NCI-H1417 (cell line): ENCODE results near the gene CCDC74B.

Source experiments
- DNase-seq, 3 experiments: peaks; one replicate each; lab custom pipeline; 2025; lab: John Stamatoyannopoulos, UW

Gene CCDC74B

DNA sequence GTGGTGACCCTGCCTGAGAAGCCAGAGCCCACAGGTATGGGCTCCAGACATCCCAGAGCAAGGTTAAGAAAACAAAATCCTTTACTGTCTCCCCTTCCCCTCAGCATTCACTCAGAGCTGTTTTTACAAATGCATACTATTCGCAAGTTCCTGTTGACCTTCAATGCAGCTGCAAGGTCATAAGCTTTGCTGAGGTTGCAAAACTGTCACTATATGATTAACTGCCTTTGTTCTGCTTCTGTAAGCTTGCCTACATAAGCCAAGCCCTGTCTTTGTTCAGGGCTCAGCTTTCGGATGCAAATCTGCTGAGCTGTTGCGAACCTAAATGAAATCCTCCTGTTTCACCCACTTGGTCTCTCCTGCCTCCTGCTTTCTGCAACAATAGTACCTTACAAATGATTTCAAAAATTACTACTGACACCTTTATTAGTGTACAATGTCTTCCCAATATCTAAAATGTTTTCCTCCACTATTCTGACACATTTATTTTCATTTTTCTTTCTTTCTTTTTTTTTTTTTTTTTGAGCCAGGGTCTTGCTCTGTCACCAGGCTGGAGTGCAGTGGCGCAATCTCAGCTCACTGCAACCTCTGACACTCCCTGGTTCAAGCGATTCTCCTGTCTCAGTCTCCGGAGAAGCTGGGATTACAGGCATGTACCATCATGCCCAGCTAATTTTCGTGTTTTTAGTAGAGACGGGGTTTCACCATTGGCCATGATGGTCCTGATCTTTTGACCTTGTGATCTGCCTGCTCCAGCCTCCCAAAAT is 42.1 kb downstream of the CCDC74B start:
- DNase-seq, result peak in 2 of 3 experiments; percentile 1 to 44
